OCI-LY3 (cell line): ENCODE results near the gene TNFRSF14.
A peak's percentile ranks its signal among the peaks of the same experiment; 100 is the strongest.

Source experiments
- H2AFZ ChIP-seq: fragments of 200-600, 300-600 bp; shearing (Covaris generic); 2 replicates; pipeline ENCODE4 v1.6.0; 2014; ENCODE audit warnings: antibody characterized with exemption, low read depth, low read length
- H3K27ac ChIP-seq: fragments of 200-600, 300-600 bp; sonication (generic); 2 replicates; pipeline ENCODE4 v1.5.1; 2014; ENCODE audit warnings: mild to moderate bottlenecking, low read length, moderate library complexity, mixed read lengths
- H3K27me3 ChIP-seq: fragments of 200-600, 300-600 bp; sonication (generic); 2 replicates; pipeline ENCODE4 v1.6.1; 2014; ENCODE audit warnings: low read depth, low read length, mixed read lengths
- H3K36me3 ChIP-seq: fragments of 200-600, 300-600 bp; sonication (generic); replicated peaks from 2 replicates; pipeline ENCODE3; 2014; ENCODE audit warnings: low read depth, low read length, mixed read lengths
- H3K4me1 ChIP-seq: fragments of 300-600, 200-600 bp; sonication (generic); 2 replicates; pipeline ENCODE4 v1.6.1; 2014; ENCODE audit warnings: low read length, mixed read lengths
- H3K4me2 ChIP-seq: fragments of 200-600, 300-600 bp; sonication (generic); 2 replicates; pipeline ENCODE4 v1.6.1; 2014; ENCODE audit warnings: low read length, mixed read lengths
- H3K4me3 ChIP-seq: fragments of 300-600, 200-600 bp; sonication (generic); 2 replicates; pipeline ENCODE4 v1.5.1; 2014; ENCODE audit warnings: antibody characterized with exemption, mild to moderate bottlenecking, low read length, moderate library complexity
- H3K79me2 ChIP-seq: fragments of 300-600, 200-600 bp; shearing (Covaris generic); 2 replicates; pipeline ENCODE4 v1.6.1; 2014; ENCODE audit warnings: mild to moderate bottlenecking, low read length, mixed read lengths
- H3K9ac ChIP-seq: fragments of 300-600, 200-600 bp; shearing (Covaris generic); 2 replicates; pipeline ENCODE4 v1.6.0; 2014; ENCODE audit warnings: mild to moderate bottlenecking, low read length, moderate library complexity
- H3K9me3 ChIP-seq: fragments of 200-600, 300-600 bp; shearing (Covaris generic); 2 replicates; pipeline ENCODE4 v1.6.1; 2014; ENCODE audit warnings: low read length, mixed read lengths; ENCODE audit not compliant: insufficient read depth
- H4K20me1 ChIP-seq: fragments of 200-600, 300-600 bp; sonication (generic); 2 replicates; pipeline ENCODE4 v1.6.1; 2016; ENCODE audit warnings: low read length, mixed read lengths; ENCODE audit not compliant: insufficient read depth
- CTCF ChIP-seq: fragments of 200-600, 300-600 bp; sonication (generic); IDR thresholded peaks from 2 replicates; pipeline ENCODE4 v1.5.1; 2014; ENCODE audit warnings: antibody characterized with exemption, low read length, low read depth
- EZH2phosphoT487 ChIP-seq: fragments of 200-600 bp; shearing (Covaris generic); IDR thresholded peaks from 2 replicates; pipeline ENCODE4 v1.6.1; 2018; ENCODE audit warnings: antibody characterized with exemption, mixed run types, low read depth

TNFRSF14 gene

GRCh38 chr1:2591233-2591580 is 35.0 kb downstream of the TNFRSF14 start:
- H3K79me2 ChIP-seq, result no peaks in the 10 kb centered on the region
- no peak overlapping the region for H3K27ac ChIP-seq
- no peaks in the 10 kb centered on the region for H4K20me1 ChIP-seq
- no peak overlapping the region for H3K4me3 ChIP-seq
- H2AFZ ChIP-seq, result no peak overlapping the region
- H3K9ac ChIP-seq, result no peak overlapping the region
- no peaks in the 10 kb centered on the region for H3K27me3 ChIP-seq
- H3K4me1 ChIP-seq, result 0 out of 2 replicates have a peak, but pooled peaks cover 3% of the 10 kb centered on the region
- H3K9me3 ChIP-seq, result no peaks in the 10 kb centered on the region
- H3K36me3 ChIP-seq, result no peaks in the 10 kb centered on the region
- no peak for TF ChIP-seq EZH2phosphoT487
- no peak for TF ChIP-seq CTCF
- no peak overlapping the region for H3K4me2 ChIP-seq

GRCh38 chr1:2591581-2592261 is 35.5 kb downstream of the TNFRSF14 start:
- H3K4me1 ChIP-seq, result 0 out of 2 replicates have a peak, but pooled peaks cover 3% of the 10 kb centered on the region
- H3K9ac ChIP-seq, result no peak overlapping the region
- no peak for TF ChIP-seq CTCF
- TF ChIP-seq EZH2phosphoT487, result no peak
- H2AFZ ChIP-seq, result no peak overlapping the region
- H3K4me2 ChIP-seq, result no peak overlapping the region
- H4K20me1 ChIP-seq, result no peaks in the 10 kb centered on the region
- no peaks in the 10 kb centered on the region for H3K79me2 ChIP-seq
- no peaks in the 10 kb centered on the region for H3K9me3 ChIP-seq
- H3K36me3 ChIP-seq, result no peaks in the 10 kb centered on the region
- H3K27ac ChIP-seq, result no peak overlapping the region
- H3K27me3 ChIP-seq, result no peaks in the 10 kb centered on the region
- no peak overlapping the region for H3K4me3 ChIP-seq

- H2AFZ ChIP-seq, result no peak overlapping the region
- no peaks in the 10 kb centered on the region for H3K4me1 ChIP-seq
- no peak overlapping the region for H3K4me3 ChIP-seq
- H3K36me3 ChIP-seq, result no peaks in the 10 kb centered on the region
- H4K20me1 ChIP-seq, result no peaks in the 10 kb centered on the region
- no peaks in the 10 kb centered on the region for H3K9me3 ChIP-seq
- H3K79me2 ChIP-seq, result no peaks in the 10 kb centered on the region
- H3K27me3 ChIP-seq, result no peaks in the 10 kb centered on the region
- H3K9ac ChIP-seq, result no peak overlapping the region
- H3K27ac ChIP-seq, result no peak overlapping the region
- no peak for TF ChIP-seq EZH2phosphoT487
- no peak for TF ChIP-seq CTCF
- H3K4me2 ChIP-seq, result 0 out of 2 replicates have a peak overlapping the region, but pooled peaks have one; percentile 8
Observed at GRCh38 chr1:2592672-2593071, 36.5 kb downstream of the TNFRSF14 start.

GRCh38 chr1:2593251-2593878 is 37.2 kb downstream of the TNFRSF14 start:
- Histone ChIP-seq H3K4me1 (no peaks in the 10 kb centered on the region), H3K4me2 (no peak overlapping the region), H3K9me3 (no peaks in the 10 kb centered on the region), H4K20me1 (no peaks in the 10 kb centered on the region), H3K9ac (no peak overlapping the region), H3K4me3 (no peak overlapping the region), H3K27ac (no peak overlapping the region), H2AFZ (no peak overlapping the region), H3K27me3 (no peaks in the 10 kb centered on the region), H3K36me3 (no peaks in the 10 kb centered on the region), H3K79me2 (no peaks in the 10 kb centered on the region)
- TF ChIP-seq CTCF (no peak), EZH2phosphoT487 (no peak)
